ENCODE results near the gene PIK3AP1. TPM values are rescaled to one million over a fixed set of nuclear protein-coding genes. Genes with fewer than 3 reads are reported as not detected.

Gene PIK3AP1
- total RNA-seq, 1 experiment from 2014 or later, result 1.7 TPM

GRCh38 chr10:96664563-96664962, 55.8 kb downstream of the PIK3AP1 start:
- H3K23me2 ChIP-seq (ENCODE audit: insufficient read length, low read depth, low read length, poor library complexity, severe bottlenecking), result no peaks in the 10 kb centered on the region
- no peak overlapping the region for H3K56ac ChIP-seq (ENCODE audit: insufficient read length, low read depth, low read length)
- WGBS (ENCODE audit: extremely low coverage, insufficient read length, low lambda C conversion rate), result no CpG with 5 or more reads among the region's 3 CpGs
- H3K23ac ChIP-seq (ENCODE audit: insufficient read length, low read depth, low read length), result no peak overlapping the region
- peaks cover 0 to 4% of the 10 kb centered on the region in 2 experiments; a peak in 1 of 4 replicates for H3K4me1 Mint-ChIP-seq
- H3K9me3 ChIP-seq (ENCODE audit: control insufficient read depth, low read depth, low read length), result no peaks in the 10 kb centered on the region
- H3K79me2 ChIP-seq (ENCODE audit: insufficient read depth, low read length), result no peaks in the 10 kb centered on the region
- TF ChIP-seq CTCF (conservative IDR thresholded peaks at IDR 0.05), result no peak
- no peak overlapping the region for H3K18ac ChIP-seq (ENCODE audit: insufficient read length, low read depth, low read length)
- H3K14ac ChIP-seq (ENCODE audit: insufficient read depth, low read length), result no peak overlapping the region
- no peak overlapping the region for H3K9ac ChIP-seq (ENCODE audit: extremely low read depth, insufficient read length, low read length)
- H2BK15ac ChIP-seq (ENCODE audit: low read depth, low read length), result no peak overlapping the region
- no peak overlapping the region for H2BK120ac ChIP-seq (ENCODE audit: low read depth, low read length, poor library complexity, severe bottlenecking)
- H3T11ph ChIP-seq (ENCODE audit: low read length), result no peak overlapping the region
- no peaks in the 10 kb centered on the region for H3K27me3 ChIP-seq (ENCODE audit: insufficient read depth, low read length)
- H4K5ac ChIP-seq (ENCODE audit: insufficient read length, low read depth, low read length), result no peak overlapping the region
- H3K4me1 ChIP-seq (ENCODE audit: insufficient read depth, low read length), result no peaks in the 10 kb centered on the region
- H3K4me3 Mint-ChIP-seq, result no peak overlapping the region
- no peak overlapping the region for H3K4me2 ChIP-seq (ENCODE audit: insufficient read depth, insufficient read length, low read length)
- no peak overlapping the region for H3K4ac ChIP-seq (ENCODE audit: low read depth, low read length)
- no peak overlapping the region for H3K27ac Mint-ChIP-seq
- no peak overlapping the region for H2AFZ ChIP-seq (ENCODE audit: low read length)
- no peaks in the 10 kb centered on the region for H4K20me1 ChIP-seq (ENCODE audit: control insufficient read depth, insufficient read depth, insufficient read length)
- no peaks in the 10 kb centered on the region for H3K79me1 ChIP-seq (ENCODE audit: insufficient read depth, low read depth, low read length, poor library complexity, severe bottlenecking)
- no peak overlapping the region for H2AK5ac ChIP-seq (ENCODE audit: insufficient read length, low read length)
- H3K9me3 Mint-ChIP-seq, result no peaks in the 10 kb centered on the region
- H2BK5ac ChIP-seq (ENCODE audit: insufficient read length, low read length), result no peak overlapping the region
- H3K27ac ChIP-seq (ENCODE audit: insufficient read length, low read depth, low read length), result no peak overlapping the region
- H4K8ac ChIP-seq (replicated peaks; ENCODE audit: insufficient read length, low read depth, low read length), result no peak overlapping the region
- no peak overlapping the region for H2BK20ac ChIP-seq (ENCODE audit: low read depth, low read length, poor library complexity, severe bottlenecking)
- H3K36me3 Mint-ChIP-seq (ENCODE audit: insufficient read depth in 1 of 3, low read depth in 3 of 3), result no peaks in the 10 kb centered on the region
- no peak for DNase-seq
- no peak overlapping the region for H2BK12ac ChIP-seq (ENCODE audit: insufficient read length, low read depth, low read length)
- H3K27me3 Mint-ChIP-seq (ENCODE audit: low read depth), result no peaks in the 10 kb centered on the region
- H4K91ac ChIP-seq (ENCODE audit: insufficient read length, low read depth, low read length), result no peak overlapping the region

All from H9 (cell line).